Measurements from ENCODE around the gene GUCA2B. TPM values are rescaled to one million over a fixed set of nuclear protein-coding genes. Genes with fewer than 3 reads are reported as not detected.

Gene GUCA2B
- total RNA-seq, 2 experiments from 2014 or later: not detected

GRCh38 chr1:42167611-42168390 lies 14.6 kb downstream of the GUCA2B start:
- ChIA-PET CTCF (ENCODE audit: unreplicated experiment) (no interaction called here), POLR2A (no interaction called here)
- H3K27ac ChIP-seq (ENCODE audit: low read depth, low read length, poor library complexity, severe bottlenecking): no peak overlapping the region
- H3K4me2 ChIP-seq (ENCODE audit: low read length): no peak overlapping the region
- H3K9me3 ChIP-seq (ENCODE audit: low read length): no peaks in the 10 kb centered on the region
- no peak overlapping the region for H3K4me3 ChIP-seq (ENCODE audit: low read depth, low read length, poor library complexity, severe bottlenecking)
- BruUV-seq (replicated peaks): no TSS peak
- TF ChIP-seq EZH2phosphoT487 (IDR thresholded peaks at IDR 0.05; ENCODE audit: borderline replicate concordance, low read depth, low read length): no peak
- TF ChIP-seq, protein P1, sequence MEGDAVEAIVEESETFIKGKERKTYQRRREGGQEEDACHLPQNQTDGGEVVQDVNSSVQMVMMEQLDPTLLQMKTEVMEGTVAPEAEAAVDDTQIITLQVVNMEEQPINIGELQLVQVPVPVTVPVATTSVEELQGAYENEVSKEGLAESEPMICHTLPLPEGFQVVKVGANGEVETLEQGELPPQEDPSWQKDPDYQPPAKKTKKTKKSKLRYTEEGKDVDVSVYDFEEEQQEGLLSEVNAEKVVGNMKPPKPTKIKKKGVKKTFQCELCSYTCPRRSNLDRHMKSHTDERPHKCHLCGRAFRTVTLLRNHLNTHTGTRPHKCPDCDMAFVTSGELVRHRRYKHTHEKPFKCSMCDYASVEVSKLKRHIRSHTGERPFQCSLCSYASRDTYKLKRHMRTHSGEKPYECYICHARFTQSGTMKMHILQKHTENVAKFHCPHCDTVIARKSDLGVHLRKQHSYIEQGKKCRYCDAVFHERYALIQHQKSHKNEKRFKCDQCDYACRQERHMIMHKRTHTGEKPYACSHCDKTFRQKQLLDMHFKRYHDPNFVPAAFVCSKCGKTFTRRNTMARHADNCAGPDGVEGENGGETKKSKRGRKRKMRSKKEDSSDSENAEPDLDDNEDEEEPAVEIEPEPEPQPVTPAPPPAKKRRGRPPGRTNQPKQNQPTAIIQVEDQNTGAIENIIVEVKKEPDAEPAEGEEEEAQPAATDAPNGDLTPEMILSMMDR (conservative IDR thresholded peaks at IDR 0.05; ENCODE audit: low read length): no peak
- no peaks in the 10 kb centered on the region for H3K79me2 ChIP-seq (ENCODE audit: insufficient read depth, low read depth, low read length)
- no peaks in the 10 kb centered on the region for H3K9me2 ChIP-seq (ENCODE audit: insufficient read depth, low read length)
- H2AFZ ChIP-seq (ENCODE audit: low read length): no peak overlapping the region
- H4K20me1 ChIP-seq (ENCODE audit: insufficient read depth, low read length): no peaks in the 10 kb centered on the region
- H3K4me1 ChIP-seq (ENCODE audit: insufficient read depth, low read length, poor library complexity, severe bottlenecking): no peaks in the 10 kb centered on the region
- DNase-seq (ENCODE audit: low spot score): no peak
- H3K36me3 ChIP-seq (ENCODE audit: insufficient read depth, low read length): no peaks in the 10 kb centered on the region
- intact Hi-C loops (cut with micrococcal nuclease; ENCODE audit: unreplicated experiment): no loop called here

DNA sequence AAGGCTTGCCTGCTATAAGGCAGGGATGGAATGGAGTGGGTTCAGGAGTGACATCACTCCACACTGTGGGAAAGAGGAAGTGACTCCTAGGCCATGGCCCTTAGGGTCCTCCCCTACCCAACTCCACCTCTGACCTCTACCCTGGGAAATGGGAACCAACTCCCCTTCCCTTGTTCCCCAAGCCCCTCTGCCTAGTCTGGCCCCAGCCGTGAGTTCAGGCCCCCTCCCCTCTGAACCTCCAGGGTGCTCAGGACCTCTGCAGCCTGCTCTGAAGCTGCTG lies 15.1 kb downstream of the GUCA2B start:
- Histone ChIP-seq H3K4me2 (ENCODE audit: low read length) (no peak overlapping the region), H3K27ac (ENCODE audit: low read depth, low read length, poor library complexity, severe bottlenecking) (no peak overlapping the region), H4K20me1 (ENCODE audit: insufficient read depth, low read length) (no peaks in the 10 kb centered on the region), H3K36me3 (ENCODE audit: insufficient read depth, low read length) (no peaks in the 10 kb centered on the region), H3K4me1 (ENCODE audit: insufficient read depth, low read length, poor library complexity, severe bottlenecking) (no peaks in the 10 kb centered on the region), H3K4me3 (ENCODE audit: low read depth, low read length, poor library complexity, severe bottlenecking) (no peak overlapping the region), H3K9me3 (ENCODE audit: low read length) (no peaks in the 10 kb centered on the region), H2AFZ (ENCODE audit: low read length) (no peak overlapping the region), H3K79me2 (ENCODE audit: insufficient read depth, low read depth, low read length) (no peaks in the 10 kb centered on the region), H3K9me2 (ENCODE audit: insufficient read depth, low read length) (no peaks in the 10 kb centered on the region)
- intact Hi-C loops (cut with micrococcal nuclease; ENCODE audit: unreplicated experiment): no loop called here
- CTCF ChIA-PET (ENCODE audit: unreplicated experiment): no interaction called here
- no TSS peak for BruUV-seq (replicated peaks)
- DNase-seq (ENCODE audit: low spot score): no peak
- POLR2A ChIA-PET: no interaction called here
- no peak for TF ChIP-seq EZH2phosphoT487 (IDR thresholded peaks at IDR 0.05; ENCODE audit: borderline replicate concordance, low read depth, low read length)
- TF ChIP-seq, protein P1 (conservative IDR thresholded peaks at IDR 0.05; ENCODE audit: low read length): no peak

DNA sequence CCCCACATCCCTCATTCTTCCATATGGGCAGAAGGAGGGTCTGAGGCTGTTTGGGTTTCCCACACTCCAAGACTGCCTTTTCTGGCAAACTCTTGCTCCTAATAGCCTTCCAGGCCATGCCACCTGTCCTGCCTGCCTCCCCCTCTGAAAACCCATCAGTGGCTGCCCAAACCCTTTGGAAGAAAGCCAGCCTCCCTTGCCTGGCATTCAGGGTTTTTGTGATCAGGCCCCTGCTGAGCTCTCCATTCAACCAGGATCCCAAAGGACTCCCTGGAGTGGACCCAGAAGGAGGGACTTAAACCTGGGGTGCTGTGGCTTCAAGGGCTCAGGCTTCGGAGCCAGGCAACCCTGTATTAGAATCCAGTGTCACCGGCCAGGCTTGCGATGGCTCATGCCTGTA lies 15.6 kb downstream of the GUCA2B start:
- H3K36me3 ChIP-seq (ENCODE audit: insufficient read depth, low read length): no peaks in the 10 kb centered on the region
- H3K9me2 ChIP-seq (ENCODE audit: insufficient read depth, low read length): no peaks in the 10 kb centered on the region
- H3K79me2 ChIP-seq (ENCODE audit: insufficient read depth, low read depth, low read length): no peaks in the 10 kb centered on the region
- no TSS peak for BruUV-seq (replicated peaks)
- TF ChIP-seq, protein P1 (conservative IDR thresholded peaks at IDR 0.05; ENCODE audit: low read length): no peak
- TF ChIP-seq EZH2phosphoT487 (IDR thresholded peaks at IDR 0.05; ENCODE audit: borderline replicate concordance, low read depth, low read length): no peak
- no peak overlapping the region for H3K4me3 ChIP-seq (ENCODE audit: low read depth, low read length, poor library complexity, severe bottlenecking)
- H3K27ac ChIP-seq (ENCODE audit: low read depth, low read length, poor library complexity, severe bottlenecking): no peak overlapping the region
- no peak overlapping the region for H2AFZ ChIP-seq (ENCODE audit: low read length)
- no peaks in the 10 kb centered on the region for H3K4me1 ChIP-seq (ENCODE audit: insufficient read depth, low read length, poor library complexity, severe bottlenecking)
- intact Hi-C loops (cut with micrococcal nuclease; ENCODE audit: unreplicated experiment): no loop called here
- no peaks in the 10 kb centered on the region for H4K20me1 ChIP-seq (ENCODE audit: insufficient read depth, low read length)
- ChIA-PET POLR2A (interaction anchor here (0.6 kb wide), 1 partner anchor 8 kb away, joined by 3 read pairs; no protein-coding TSS in a partner anchor), CTCF (ENCODE audit: unreplicated experiment) (no interaction called here)
- no peak for DNase-seq (ENCODE audit: low spot score)
- H3K4me2 ChIP-seq (ENCODE audit: low read length): no peak overlapping the region
- H3K9me3 ChIP-seq (ENCODE audit: low read length): no peaks in the 10 kb centered on the region
